EL (cell line): ENCODE results near the gene DOK1.

ENCODE experiments used
- DNase-seq: peaks from one replicate; pipeline ENCODE4 v3.0.0-alpha.2; 2016

The DOK1 gene

GRCh38 chr2:74571058-74571457 lies 16.5 kb downstream of the DOK1 start:
- DNase-seq: no peak

GRCh38 chr2:74572178-74572925 lies 17.8 kb downstream of the DOK1 start:
- no peak for DNase-seq

DNA sequence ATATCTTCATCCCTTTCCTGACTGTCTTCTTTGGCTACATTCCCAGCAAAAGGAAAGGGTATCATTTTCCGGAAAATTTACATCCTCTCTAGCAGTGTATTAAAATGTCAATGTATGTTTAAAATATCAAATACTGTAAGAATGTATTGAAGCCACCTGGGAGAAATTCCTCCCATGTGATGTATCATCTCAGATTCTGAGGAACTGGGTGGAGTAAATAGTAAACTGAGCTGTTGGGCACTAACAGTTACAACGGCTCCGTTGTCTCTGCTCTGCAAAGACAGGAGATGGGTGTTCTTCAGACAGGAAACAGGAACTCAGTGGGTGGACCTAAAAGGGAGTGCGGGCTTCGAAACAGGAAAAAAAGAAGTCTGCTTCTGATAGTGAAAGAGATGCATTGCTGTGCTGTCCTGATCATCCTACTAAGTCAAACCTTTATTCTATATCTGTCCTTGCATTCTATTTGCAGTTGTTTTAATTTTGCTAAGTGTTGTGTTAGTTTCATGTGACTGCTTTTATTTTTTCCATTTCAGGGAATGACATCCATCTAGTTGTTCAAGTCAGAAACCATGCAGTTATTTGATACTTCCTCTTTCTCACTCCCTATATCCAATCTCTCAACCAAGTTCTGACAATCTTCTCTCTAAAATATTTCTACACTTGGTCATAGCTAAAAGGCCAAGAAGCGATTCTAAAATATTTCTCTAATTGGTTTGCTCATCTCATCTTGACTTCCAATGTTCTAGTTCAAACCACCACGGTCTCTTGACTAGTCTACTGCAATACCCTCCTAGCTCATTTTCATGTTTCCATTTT lies 19.4 kb downstream of the DOK1 start:
- peak; percentile 77 for DNase-seq

DNA sequence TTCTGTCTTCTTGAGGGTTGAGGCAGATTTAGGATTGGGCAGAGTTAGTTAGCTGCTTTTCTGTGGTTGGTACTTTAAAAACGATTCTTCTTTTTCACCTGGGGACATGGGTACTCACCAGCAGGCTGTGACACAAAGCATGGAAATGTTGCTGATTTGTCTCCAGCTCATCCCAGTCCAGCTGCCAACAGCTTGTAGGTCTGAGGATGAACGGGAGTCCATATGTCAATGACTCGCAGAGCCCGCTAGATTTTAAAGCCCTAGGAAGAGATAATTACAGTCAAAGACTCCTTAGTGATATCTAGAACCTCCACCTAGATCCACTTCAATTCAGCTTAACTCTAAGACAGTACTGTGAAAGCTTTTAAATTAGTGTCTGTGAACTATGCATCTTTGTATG lies 20.8 kb downstream of the DOK1 start:
- DNase-seq: peak; percentile 47

DNA sequence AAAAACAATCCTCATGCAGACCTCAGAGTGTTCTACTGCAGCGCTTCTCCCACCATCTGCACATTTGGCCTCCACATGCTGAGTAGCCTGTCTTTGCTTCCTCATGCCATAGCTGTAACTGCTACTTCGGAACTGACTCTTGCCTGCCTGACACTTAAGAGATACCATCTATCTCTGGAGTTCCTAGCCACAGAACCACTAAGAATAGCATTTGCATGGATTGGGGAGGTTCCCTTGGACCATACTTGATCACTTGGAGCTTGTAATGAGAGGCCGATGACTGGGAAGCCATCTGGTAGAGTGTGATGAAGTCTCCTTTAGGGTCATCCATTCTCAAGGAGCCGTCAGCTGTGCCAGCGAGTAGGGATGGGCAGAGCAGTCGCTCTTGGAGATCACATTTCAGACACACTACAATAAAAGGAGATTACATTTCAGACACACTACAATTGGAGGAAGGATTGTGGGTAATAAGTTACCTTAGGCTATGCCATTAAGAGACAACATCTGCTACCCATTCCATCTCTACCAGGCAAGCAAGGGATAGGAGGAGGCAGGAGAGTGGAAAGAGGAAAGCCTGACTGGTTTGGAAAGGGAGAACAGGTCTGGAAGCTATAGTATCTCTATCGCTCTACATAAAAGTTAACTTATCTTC lies 21.8 kb downstream of the DOK1 start:
- peak; percentile 85 for DNase-seq

- DNase-seq: peak; percentile 80
Measured at GRCh38 chr2:74576863-74577229, 22.3 kb downstream of the DOK1 start.

- DNase-seq: peak; percentile 63
Measured at GRCh38 chr2:74577448-74577847, 22.9 kb downstream of the DOK1 start.

DNA sequence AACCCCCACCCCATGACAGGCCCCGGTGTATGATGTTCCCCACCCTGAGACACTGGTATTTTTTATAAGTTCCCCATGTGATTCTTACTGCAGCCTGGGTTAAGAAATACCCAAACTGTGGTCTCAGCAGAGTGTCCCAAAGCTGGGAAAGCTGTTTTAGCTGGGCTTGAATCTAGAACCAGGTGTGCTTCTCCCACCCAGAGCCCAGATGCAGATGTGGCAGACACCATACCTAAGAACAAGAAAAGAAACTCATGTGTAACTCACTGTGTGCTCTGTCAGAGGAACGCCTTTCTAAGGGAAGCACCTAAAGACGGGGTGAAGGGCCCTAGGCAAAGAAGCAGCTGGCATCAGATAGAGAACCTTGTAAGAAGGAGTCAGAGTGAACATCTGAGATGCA lies 23.9 kb downstream of the DOK1 start:
- no peak for DNase-seq

GRCh38 chr2:74581463-74581862 lies 26.9 kb downstream of the DOK1 start:
- no peak for DNase-seq

GRCh38 chr2:74582184-74582583 lies 27.7 kb downstream of the DOK1 start:
- DNase-seq: no peak

GRCh38 chr2:74583504-74583903 lies 29.0 kb downstream of the DOK1 start:
- DNase-seq: peak; percentile 68

DNA sequence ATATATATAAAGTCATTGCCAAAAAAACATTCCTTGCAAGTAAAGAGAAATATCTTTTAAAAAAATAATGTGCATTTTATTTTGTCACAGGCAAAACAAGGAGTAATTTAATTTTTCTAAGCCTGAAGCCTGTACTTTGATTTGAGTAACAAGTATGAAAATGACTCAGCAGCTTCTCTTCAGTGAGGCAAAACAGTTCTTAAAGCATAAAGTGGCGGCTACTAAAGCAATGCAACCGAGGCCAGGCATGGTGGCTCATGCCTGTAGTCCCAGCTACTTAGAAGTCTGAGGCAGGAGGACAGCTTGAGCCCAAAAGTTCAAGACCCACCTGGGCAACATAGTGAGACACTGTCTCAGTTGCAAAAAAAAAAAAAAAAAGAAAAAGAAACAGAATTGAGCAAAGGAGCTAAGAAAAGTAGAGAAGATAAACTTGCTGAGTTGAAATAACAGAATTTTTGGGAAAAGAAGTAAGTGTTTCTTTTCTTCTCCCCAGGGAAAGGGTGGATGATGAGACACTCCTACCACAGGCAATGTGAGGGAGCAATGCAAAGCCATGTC lies 29.6 kb downstream of the DOK1 start:
- peak; percentile 47 for DNase-seq

- DNase-seq: no peak
Measured at GRCh38 chr2:74585406-74586185, 31.1 kb downstream of the DOK1 start.

DNA sequence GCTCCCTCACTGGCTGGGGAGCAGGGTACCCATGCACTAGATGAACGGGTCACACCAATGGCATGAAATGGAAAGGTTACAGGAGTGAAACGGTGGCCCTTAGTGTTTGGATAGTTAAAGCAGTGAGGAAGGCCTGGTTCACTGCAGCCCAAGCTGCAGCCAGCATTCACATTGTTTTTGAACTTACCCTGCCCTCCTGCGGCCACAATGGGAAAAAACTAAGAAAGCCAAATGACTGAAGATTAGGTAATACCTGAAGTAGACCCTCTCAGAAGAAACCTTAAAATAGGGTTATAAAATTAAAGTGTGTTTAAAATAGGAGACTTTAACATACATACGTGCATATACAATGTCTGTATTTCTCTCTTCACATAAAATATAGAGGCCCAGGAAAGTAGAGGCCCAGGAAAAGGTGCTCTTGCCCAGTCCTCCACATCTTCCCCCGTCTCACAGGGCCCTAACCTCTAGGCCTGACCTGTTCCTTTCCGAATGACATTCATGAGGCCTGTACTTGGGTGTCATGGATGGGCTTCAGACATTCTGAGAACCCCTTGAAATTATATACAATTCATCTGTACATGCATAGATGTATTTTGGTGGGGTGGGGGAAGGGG lies 33.3 kb downstream of the DOK1 start:
- DNase-seq: peak; percentile 74

DNA sequence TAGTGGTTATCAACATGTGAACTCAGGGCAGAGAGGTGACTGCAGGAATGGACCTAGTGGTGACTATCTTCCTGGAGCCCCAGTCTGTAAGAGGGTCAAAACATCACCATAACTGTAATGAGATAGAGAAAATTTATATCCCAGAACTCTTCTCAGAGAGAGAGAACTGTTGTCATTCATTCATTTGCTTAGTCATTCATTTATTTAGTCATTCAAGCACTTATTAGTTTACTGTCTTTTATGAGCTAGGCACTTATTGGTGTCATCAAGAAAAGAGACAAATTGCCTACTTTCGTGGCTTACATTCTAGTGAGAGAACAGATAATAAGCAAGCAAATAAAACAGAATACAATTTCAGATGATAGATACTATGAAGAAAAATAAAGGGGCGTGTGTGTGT lies 34.1 kb downstream of the DOK1 start:
- DNase-seq: no peak

DNA sequence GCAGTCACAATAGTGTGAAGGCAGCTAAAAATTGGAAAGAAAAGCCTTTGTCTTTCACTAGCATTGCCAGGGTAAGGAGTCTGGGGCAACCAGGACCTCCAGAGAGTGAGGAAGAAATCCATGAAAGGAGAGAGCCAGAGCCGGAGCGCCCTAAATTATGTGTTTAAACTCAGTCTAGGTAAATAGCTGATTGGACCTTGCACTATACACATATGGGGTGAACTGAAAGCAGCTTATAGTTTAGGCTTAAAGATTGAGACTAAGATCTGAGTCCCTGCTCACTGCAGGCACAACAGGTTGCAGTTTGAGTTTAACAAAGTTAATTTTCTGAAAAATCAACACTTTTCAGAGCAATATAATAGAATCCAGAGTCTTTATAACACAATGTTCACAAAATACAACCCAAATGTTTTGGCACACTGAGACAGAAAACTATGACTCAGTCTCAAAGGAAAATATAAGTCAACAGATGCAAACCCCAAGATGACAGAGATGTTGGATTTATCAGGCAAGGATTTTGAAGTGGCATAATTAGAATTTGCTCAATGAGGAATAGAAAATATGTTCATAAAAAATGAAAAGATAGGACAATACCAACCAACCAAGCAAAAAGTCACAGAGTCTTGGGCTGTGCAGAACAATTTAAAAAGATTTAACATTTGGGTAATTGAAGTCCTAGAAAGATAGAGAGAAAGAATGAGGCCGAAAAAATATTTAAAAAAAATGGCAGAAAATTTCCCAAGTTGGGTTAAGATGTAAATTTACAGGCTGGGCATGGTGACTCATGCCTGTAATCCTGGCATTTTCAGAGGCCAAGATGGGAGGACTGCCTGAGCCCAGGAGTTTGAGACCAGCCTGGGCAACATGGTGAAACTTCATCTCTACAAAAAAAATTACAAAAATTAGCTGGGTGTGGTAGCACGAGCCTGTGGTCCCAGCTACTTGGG lies 39.6 kb downstream of the DOK1 start:
- DNase-seq: no peak

GRCh38 chr2:74596584-74596983 lies 42.1 kb downstream of the DOK1 start:
- DNase-seq: no peak

DNA sequence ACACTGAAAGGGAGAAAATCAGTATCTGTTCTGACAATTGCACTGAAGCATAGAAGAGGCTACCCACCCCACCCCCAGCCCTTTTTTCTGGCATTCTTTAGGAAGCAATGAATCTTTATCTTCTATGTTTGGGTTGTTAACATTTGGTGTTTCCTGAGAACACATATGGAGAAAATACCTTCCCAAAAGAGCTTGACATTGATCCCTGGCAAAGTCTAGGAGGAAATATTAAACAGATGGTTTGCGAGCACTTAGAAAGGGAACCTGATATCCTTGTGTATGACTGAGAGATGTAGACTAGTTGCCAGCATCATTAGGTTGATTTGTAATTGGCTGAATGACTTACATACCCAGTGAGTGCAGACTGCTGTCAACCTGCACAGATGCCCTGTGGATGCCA lies 42.9 kb downstream of the DOK1 start:
- DNase-seq: no peak

- no peak for DNase-seq
Measured at GRCh38 chr2:74599676-74600075, 45.2 kb downstream of the DOK1 start.

DNA sequence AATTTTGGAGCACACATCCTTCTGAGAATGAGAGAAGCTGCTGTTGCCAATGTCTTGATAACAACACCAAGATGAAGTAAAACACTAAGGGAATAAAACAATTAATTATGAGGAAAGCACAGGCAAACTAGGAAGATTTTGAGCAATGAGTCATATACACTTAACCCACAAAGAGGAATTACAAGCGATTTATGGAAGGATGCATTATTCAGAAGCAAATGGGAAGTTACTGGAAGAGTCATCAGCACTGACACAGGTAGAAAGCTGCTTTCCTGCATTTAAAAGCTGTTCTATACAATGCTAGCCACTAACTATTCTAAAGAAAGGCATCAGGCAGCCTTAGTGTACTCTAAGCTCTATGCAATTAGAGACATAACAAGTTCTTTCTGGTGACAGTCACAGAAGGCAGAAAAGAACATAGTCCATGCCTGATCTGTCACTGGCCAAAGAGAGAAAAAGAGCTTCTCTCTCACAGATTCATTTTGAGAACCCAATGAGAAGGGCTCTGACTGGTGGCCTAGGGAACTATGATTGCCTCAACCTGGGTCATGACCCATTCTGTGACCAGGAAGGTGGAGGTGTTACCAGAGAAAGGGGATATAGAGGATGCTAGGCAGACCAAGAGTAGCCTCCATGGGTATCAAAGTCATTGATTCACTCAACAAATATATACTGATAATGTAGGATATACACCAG lies 48.2 kb downstream of the DOK1 start:
- DNase-seq: peak; percentile 61
